Keratinocyte (primary cell): Measurements from ENCODE around the gene NHSL2. TPM values are rescaled to one million over a fixed set of nuclear protein-coding genes. Genes with fewer than 3 reads are reported as not detected.

Source experiments
- DNase-seq: peaks from one replicate; pipeline ENCODE4 v3.0.0-alpha.2; 2011; ENCODE audit warnings: low read depth, missing footprints, low spot score
- FAIRE-seq: peaks from 2 replicates; lab custom pipeline; 2011; peaks lifted over from hg19 to GRCh38; lab: Jason Lieb, UNC
- H2AFZ ChIP-seq: 2 replicates; pipeline ENCODE4 v1.6.0; 2012; ENCODE audit warnings: low read length, control low read depth, inconsistent platforms; ENCODE audit not compliant: control insufficient read depth
- H3K27ac ChIP-seq: 2 replicates; pipeline ENCODE4 v1.5.1; 2011; ENCODE audit warnings: low read length; ENCODE audit not compliant: control insufficient read depth, insufficient read depth
- H3K27me3 ChIP-seq: 3 replicates; pipeline ENCODE4 v1.6.0; 2011; ENCODE audit warnings: low read length; ENCODE audit not compliant: control insufficient read depth, insufficient read depth; ENCODE audit errors: extremely low read depth
- H3K36me3 ChIP-seq, 2 experiments: 2 replicates in 1 of 2; 3 replicates in 1 of 2; pipeline ENCODE4 v1.5.1; 2011; ENCODE audit warnings: low read length in 2 of 2, mild to moderate bottlenecking in 1 of 2; ENCODE audit not compliant: control insufficient read depth in 2 of 2, insufficient read depth in 2 of 2; ENCODE audit errors: extremely low read depth in 1 of 2
- H3K4me1 ChIP-seq: 3 replicates; pipeline ENCODE4 v1.5.1; 2011; ENCODE audit warnings: low read length; ENCODE audit not compliant: control insufficient read depth, insufficient read depth; ENCODE audit errors: extremely low read depth
- H3K4me2 ChIP-seq: 3 replicates; pipeline ENCODE4 v1.6.0; 2011; ENCODE audit warnings: low read depth, low read length; ENCODE audit not compliant: control insufficient read depth, insufficient read depth; ENCODE audit errors: extremely low read depth
- H3K4me3 ChIP-seq, 3 experiments: fragments of 200-600 bp in 1 of 3; sonication (generic) in 1 of 3; 2 replicates in 2 of 3; 3 replicates in 1 of 3; pipeline ENCODE4 v1.5.1; 2011 to 2016; ENCODE audit warnings: low read length in 3 of 3, mild to moderate bottlenecking in 3 of 3, control low read depth in 2 of 3, inconsistent platforms in 1 of 3, low read depth in 1 of 3, mixed read lengths in 1 of 3, mixed run types in 1 of 3, moderate library complexity in 1 of 3; ENCODE audit not compliant: control insufficient read depth in 2 of 3, insufficient read depth in 2 of 3; ENCODE audit errors: extremely low read depth in 1 of 3
- H3K79me2 ChIP-seq: 2 replicates; pipeline ENCODE4 v1.6.0; 2012; ENCODE audit warnings: low read length; ENCODE audit not compliant: control insufficient read depth, insufficient read depth
- H3K9ac ChIP-seq: 3 replicates; pipeline ENCODE4 v1.6.0; 2011; ENCODE audit warnings: low read length; ENCODE audit not compliant: control insufficient read depth, insufficient read depth; ENCODE audit errors: extremely low read depth
- H3K9me1 ChIP-seq: 3 replicates; pipeline ENCODE4 v1.6.0; 2011; ENCODE audit warnings: low read length; ENCODE audit not compliant: control insufficient read depth, insufficient read depth; ENCODE audit errors: extremely low read depth
- H3K9me3 ChIP-seq: 2 replicates; pipeline ENCODE4 v1.5.1; 2012; ENCODE audit warnings: low read depth, low read length; ENCODE audit not compliant: control insufficient read depth
- H4K20me1 ChIP-seq: 3 replicates; pipeline ENCODE4 v1.6.0; 2011; ENCODE audit warnings: low read length; ENCODE audit not compliant: control insufficient read depth, insufficient read depth; ENCODE audit errors: extremely low read depth
- CTCF ChIP-seq, 3 experiments: IDR thresholded peaks in 1 of 3; conservative IDR thresholded peaks in 1 of 3; optimal IDR thresholded peaks in 1 of 3; 2 replicates in 2 of 3; 3 replicates in 1 of 3; pipeline versions ENCODE3 to v1.5.1; 2011; ENCODE audit warnings: low read length in 3 of 3, mild to moderate bottlenecking in 3 of 3, moderate library complexity in 2 of 3, control low read depth in 1 of 3, inconsistent platforms in 1 of 3; ENCODE audit not compliant: insufficient read depth in 2 of 3; ENCODE audit errors: extremely low read depth in 1 of 3
- EZH2 ChIP-seq: IDR thresholded peaks from one replicate; pipeline ENCODE4 v1.6.1; 2012; ENCODE audit warnings: inconsistent platforms, mild to moderate bottlenecking, low read length, moderate library complexity
- dilution Hi-C: fragments of 300-500 bp; cut with MboI; formaldehyde crosslinking; loops from one replicate; pipeline ENCODE4 v1.7.0; 2020; ENCODE audit warnings: low sequenced_read_pairs; ENCODE audit not compliant: extremely low pct_ligation_motif_present
- polyA plus RNA-seq, 5 experiments: library from polyadenylated mRNA; depleted of rRNA in 3 of 5; stranded (reverse) in 3 of 5; stranded (forward) in 1 of 5; unstranded in 1 of 5; fragments of >200 nt; gene quantifications; 1 replicate in 1 of 5; 2 replicates in 3 of 5; 3 replicates in 1 of 5; pipeline versions ENCODE4 v1.2.1 to v1.2.3, GENCODE V29; 2011 to 2012; ENCODE audit warnings: missing spikeins in 2 of 5, low read depth in 1 of 5, low replicate concordance in 1 of 5

Gene NHSL2
- polyA plus RNA-seq, 1 donor (not counting 4 experiments of a cell fraction or from before 2014, with no cell fraction given), result 0.04 TPM

GRCh38 chrX:72143609-72143907 lies 232.9 kb downstream of the NHSL2 start:
- no peaks in the 10 kb centered on the region for H3K4me1 ChIP-seq
- TF ChIP-seq EZH2, result no peak
- no peak for TF ChIP-seq CTCF (optimal IDR thresholded peaks at IDR 0.05 in 1 of 3, IDR thresholded peaks at IDR 0.05 in 1 of 3, conservative IDR thresholded peaks at IDR 0.05 in 1 of 3; ENCODE audit: extremely low read depth in 1 of 3, insufficient read depth in 2 of 3, low read length in 3 of 3)
- dilution Hi-C loops, result no loop called here
- H3K4me2 ChIP-seq, result no peak overlapping the region
- no peaks in the 10 kb centered on the region for H3K9me3 ChIP-seq
- no peak overlapping the region for H2AFZ ChIP-seq
- H3K9me1 ChIP-seq, result no peaks in the 10 kb centered on the region
- no peak overlapping the region for H3K4me3 ChIP-seq
- H3K27me3 ChIP-seq, result peaks cover 15% of the 10 kb centered on the region
- no peaks in the 10 kb centered on the region for H3K79me2 ChIP-seq
- no peaks in the 10 kb centered on the region for H3K36me3 ChIP-seq
- FAIRE-seq, result no peak
- H4K20me1 ChIP-seq, result no peaks in the 10 kb centered on the region
- no peak for DNase-seq
- no peak overlapping the region for H3K27ac ChIP-seq
- no peak overlapping the region for H3K9ac ChIP-seq

- dilution Hi-C loops, result no loop called here
- H3K4me3 ChIP-seq, result no peak overlapping the region
- H3K4me1 ChIP-seq, result no peaks in the 10 kb centered on the region
- no peaks in the 10 kb centered on the region for H3K36me3 ChIP-seq
- no peak for FAIRE-seq
- H3K9ac ChIP-seq, result no peak overlapping the region
- no peak overlapping the region for H2AFZ ChIP-seq
- H3K27me3 ChIP-seq, result peaks cover 15% of the 10 kb centered on the region
- no peaks in the 10 kb centered on the region for H3K79me2 ChIP-seq
- DNase-seq, result no peak
- no peak overlapping the region for H3K27ac ChIP-seq
- TF ChIP-seq EZH2 (no peak), CTCF (optimal IDR thresholded peaks at IDR 0.05 in 1 of 3, IDR thresholded peaks at IDR 0.05 in 1 of 3, conservative IDR thresholded peaks at IDR 0.05 in 1 of 3; ENCODE audit: extremely low read depth in 1 of 3, insufficient read depth in 2 of 3, low read length in 3 of 3) (no peak)
- no peaks in the 10 kb centered on the region for H4K20me1 ChIP-seq
- H3K9me1 ChIP-seq, result no peaks in the 10 kb centered on the region
- H3K4me2 ChIP-seq, result no peak overlapping the region
- no peaks in the 10 kb centered on the region for H3K9me3 ChIP-seq
Measured at GRCh38 chrX:72145181-72145580, 234.5 kb downstream of the NHSL2 start.
